ENCODE results near the gene MX2. TPM values are rescaled to one million over a fixed set of nuclear protein-coding genes. Genes with fewer than 3 reads are reported as not detected.
A peak's percentile ranks its signal among the peaks of the same experiment; 100 is the strongest.
"Not testable (repeated sequence)": the region's sequence is repeated elsewhere in the genome, so short reads cannot be mapped to it uniquely, and the experiment has no call there.

MX2 gene
- total and polyA plus RNA-seq, 5 donors from 2014 or later: 34.8 to 119 (median 49.2) TPM

DNA sequence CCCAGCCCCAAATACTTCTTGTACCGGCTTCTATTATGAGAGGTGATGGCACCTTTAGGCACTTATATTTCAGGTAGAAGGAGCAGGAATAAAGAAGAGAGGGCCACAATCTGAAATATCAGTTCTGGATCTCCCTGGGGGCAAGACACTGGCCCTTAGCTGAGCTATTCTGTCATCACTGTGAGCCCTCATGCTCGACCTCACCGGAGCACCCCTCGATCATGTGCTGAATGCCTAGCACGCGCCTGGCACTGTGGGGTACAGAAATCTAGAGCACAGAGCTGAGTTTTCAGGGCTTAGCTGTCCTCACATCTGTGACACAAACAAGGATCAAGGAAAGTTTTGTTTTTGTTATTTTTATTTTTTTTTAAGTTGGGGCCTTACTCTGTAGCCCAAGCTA, 56.6 kb downstream of the MX2 start:
- no peak for ATAC-seq (ENCODE audit: low read depth in 2 of 2)
- H3K4me3 ChIP-seq (ENCODE audit: low read depth, low read length): no peak overlapping the region
- H3K9me3 ChIP-seq (ENCODE audit: control insufficient read depth in 2 of 2, low read length in 2 of 2): no peaks in the 10 kb centered on the region
- no peak for DNase-seq
- peaks cover 8% of the 10 kb centered on the region for H3K4me1 ChIP-seq (ENCODE audit: control insufficient read depth, insufficient read depth, low read length, poor library complexity, severe bottlenecking)
- H3K27ac ChIP-seq (ENCODE audit: insufficient read depth, low read length, poor library complexity, severe bottlenecking): no peak overlapping the region
- Mint-ChIP-seq H3K27ac (peak overlapping the region; percentile 66 to 89 (median 77)), H3K36me3 (no peaks in the 10 kb centered on the region), H3K9me3 (peaks cover 0 to 19% (median 4%) of the 10 kb centered on the region in 7 donors), H3K27me3 (no peaks in the 10 kb centered on the region), H3K4me3 (peak overlapping the region in 3 of 4 donors; percentile 9 to 61 (median 56)), H3K4me1 (peaks cover 1 to 34% (median 13%) of the 10 kb centered on the region in 4 donors)
- no peaks in the 10 kb centered on the region for H3K27me3 ChIP-seq (ENCODE audit: control insufficient read depth, insufficient read depth, low read length)
- no peaks in the 10 kb centered on the region for H3K36me3 ChIP-seq (ENCODE audit: control insufficient read depth, insufficient read depth, low read length)

DNA sequence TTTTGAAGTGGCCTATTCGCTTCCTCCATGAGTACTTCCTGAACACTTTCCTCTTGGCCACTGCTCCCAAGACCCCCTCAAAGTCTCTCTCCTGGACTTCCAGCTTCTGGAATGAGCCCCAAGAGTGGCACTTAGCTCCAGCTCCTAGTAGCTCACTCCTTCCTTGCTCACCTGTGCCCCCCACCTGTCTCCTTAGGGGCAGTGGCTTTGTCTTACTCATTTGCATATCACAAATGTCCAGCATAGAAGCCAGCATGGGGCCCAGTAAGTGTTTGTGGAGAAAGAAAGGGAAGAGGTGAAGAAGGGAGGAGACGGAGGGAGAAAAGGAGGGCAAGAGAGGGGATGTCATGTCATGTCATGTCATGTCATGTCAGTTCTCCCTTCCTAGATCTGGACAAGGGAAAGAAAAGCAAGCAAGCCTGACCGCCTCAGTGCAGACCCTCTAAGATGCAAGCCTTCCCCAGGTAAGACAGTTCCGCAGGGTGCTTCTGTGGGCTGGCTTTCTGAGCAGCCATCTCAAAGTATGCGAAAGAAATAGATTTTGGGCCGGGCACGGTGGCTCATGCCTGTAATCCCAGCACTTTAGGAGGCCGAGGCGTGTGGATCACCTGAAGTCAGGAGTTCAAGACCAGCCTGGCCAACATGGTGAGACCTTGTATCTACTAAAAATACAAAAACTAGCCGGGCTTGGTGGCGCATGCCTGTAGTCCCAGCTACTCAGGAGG, 57.3 kb downstream of the MX2 start:
- no peak overlapping the region for H3K27ac ChIP-seq (ENCODE audit: insufficient read depth, low read length, poor library complexity, severe bottlenecking)
- H3K4me1 Mint-ChIP-seq: peaks cover 3 to 41% (median 18%) of the 10 kb centered on the region in 4 donors
- ATAC-seq (ENCODE audit: low read depth in 2 of 2) (no peak), DNase-seq (no peak)
- no peaks in the 10 kb centered on the region for H3K36me3 Mint-ChIP-seq
- peak overlapping the region; percentile 70 to 98 (median 89) for H3K27ac Mint-ChIP-seq
- no peaks in the 10 kb centered on the region for H3K36me3 ChIP-seq (ENCODE audit: control insufficient read depth, insufficient read depth, low read length)
- peaks cover 14% of the 10 kb centered on the region for H3K4me1 ChIP-seq (ENCODE audit: control insufficient read depth, insufficient read depth, low read length, poor library complexity, severe bottlenecking)
- H3K4me3 Mint-ChIP-seq: peak overlapping the region; percentile 90 to 93 (median 93)
- no peaks in the 10 kb centered on the region for H3K9me3 ChIP-seq (ENCODE audit: control insufficient read depth in 2 of 2, low read length in 2 of 2)
- no peaks in the 10 kb centered on the region for H3K27me3 ChIP-seq (ENCODE audit: control insufficient read depth, insufficient read depth, low read length)
- peaks cover 0 to 15% (median 0%) of the 10 kb centered on the region in 7 donors for H3K9me3 Mint-ChIP-seq
- no peaks in the 10 kb centered on the region for H3K27me3 Mint-ChIP-seq
- no peak overlapping the region for H3K4me3 ChIP-seq (ENCODE audit: low read depth, low read length)

GRCh38 chr21:41419921-41420862, 58.4 kb downstream of the MX2 start:
- Histone ChIP-seq H3K4me1 (ENCODE audit: control insufficient read depth, insufficient read depth, low read length, poor library complexity, severe bottlenecking) (peaks cover 14% of the 10 kb centered on the region), H3K27ac (ENCODE audit: insufficient read depth, low read length, poor library complexity, severe bottlenecking) (peak overlapping the region; percentile 63), H3K4me3 (ENCODE audit: low read depth, low read length) (peak overlapping the region; percentile 71), H3K27me3 (ENCODE audit: control insufficient read depth, insufficient read depth, low read length) (no peaks in the 10 kb centered on the region), H3K36me3 (ENCODE audit: control insufficient read depth, insufficient read depth, low read length) (no peaks in the 10 kb centered on the region), H3K9me3 (ENCODE audit: control insufficient read depth in 2 of 2, low read length in 2 of 2) (no peaks in the 10 kb centered on the region)
- peak; percentile 71 to 75 for ATAC-seq (ENCODE audit: low read depth in 2 of 2)
- Mint-ChIP-seq H3K27me3 (no peaks in the 10 kb centered on the region), H3K27ac (peak overlapping the region; percentile 89 to 98 (median 90)), H3K9me3 (peaks cover 0 to 8% (median 0%) of the 10 kb centered on the region in 7 donors), H3K4me3 (peak overlapping the region; percentile 90 to 93 (median 93)), H3K4me1 (peaks cover 3 to 48% (median 22%) of the 10 kb centered on the region in 4 donors), H3K36me3 (no peaks in the 10 kb centered on the region)
- peak; percentile 33 to 72 (median 52) for DNase-seq

GRCh38 chr21:41420998-41421397, 59.2 kb downstream of the MX2 start:
- not testable (repeated sequence) for DNase-seq; H3K36me3 Mint-ChIP-seq; H3K4me3 ChIP-seq (ENCODE audit: low read depth, low read length); H3K27me3 Mint-ChIP-seq; H3K9me3 ChIP-seq (ENCODE audit: control insufficient read depth in 2 of 2, low read length in 2 of 2); H3K9me3 Mint-ChIP-seq; H3K27me3 ChIP-seq (ENCODE audit: control insufficient read depth, insufficient read depth, low read length); ATAC-seq (ENCODE audit: low read depth in 2 of 2); H3K36me3 ChIP-seq (ENCODE audit: control insufficient read depth, insufficient read depth, low read length)
- H3K4me3 Mint-ChIP-seq: peak overlapping the region; percentile 90 to 93 (median 93)
- H3K4me1 Mint-ChIP-seq: peaks cover 3 to 54% (median 25%) of the 10 kb centered on the region in 4 donors
- H3K4me1 ChIP-seq (ENCODE audit: control insufficient read depth, insufficient read depth, low read length, poor library complexity, severe bottlenecking): peaks cover 21% of the 10 kb centered on the region
- H3K27ac ChIP-seq (ENCODE audit: insufficient read depth, low read length, poor library complexity, severe bottlenecking): peak overlapping the region; percentile 63
- H3K27ac Mint-ChIP-seq: peak overlapping the region; percentile 89 to 98 (median 90)

- peak overlapping the region in 1 of 4 donors; percentile 98 for H3K4me3 Mint-ChIP-seq
Measured at GRCh38 chr21:41422546-41423304, 60.9 kb downstream of the MX2 start.

GRCh38 chr21:41423305-41423636, 61.4 kb downstream of the MX2 start:
- H3K4me1 ChIP-seq (ENCODE audit: control insufficient read depth, insufficient read depth, low read length, poor library complexity, severe bottlenecking): peaks cover 31% of the 10 kb centered on the region
- H3K27me3 Mint-ChIP-seq: not testable (repeated sequence)
- peaks cover 5 to 70% (median 38%) of the 10 kb centered on the region in 4 donors for H3K4me1 Mint-ChIP-seq

More at GRCh38 chr21:41422546-41423304, 60.9 kb downstream of the MX2 start:
- Mint-ChIP-seq H3K36me3 (no peaks in the 10 kb centered on the region), H3K27ac (peak overlapping the region; percentile 52 to 95 (median 87)), H3K9me3 (peaks cover 0 to 4% (median 0%) of the 10 kb centered on the region in 7 donors), H3K4me1 (peaks cover 3 to 65% (median 33%) of the 10 kb centered on the region in 4 donors), H3K27me3 (no peaks in the 10 kb centered on the region)
- H3K4me1 ChIP-seq (ENCODE audit: control insufficient read depth, insufficient read depth, low read length, poor library complexity, severe bottlenecking): peaks cover 31% of the 10 kb centered on the region
- no peaks in the 10 kb centered on the region for H3K27me3 ChIP-seq (ENCODE audit: control insufficient read depth, insufficient read depth, low read length)
- H3K36me3 ChIP-seq (ENCODE audit: control insufficient read depth, insufficient read depth, low read length): no peaks in the 10 kb centered on the region
- DNase-seq (no peak), ATAC-seq (ENCODE audit: low read depth in 2 of 2) (no peak)
- H3K27ac ChIP-seq (ENCODE audit: insufficient read depth, low read length, poor library complexity, severe bottlenecking): no peak overlapping the region
- H3K4me3 ChIP-seq (ENCODE audit: low read depth, low read length): no peak overlapping the region
- H3K9me3 ChIP-seq (ENCODE audit: control insufficient read depth in 2 of 2, low read length in 2 of 2): no peaks in the 10 kb centered on the region

DNA sequence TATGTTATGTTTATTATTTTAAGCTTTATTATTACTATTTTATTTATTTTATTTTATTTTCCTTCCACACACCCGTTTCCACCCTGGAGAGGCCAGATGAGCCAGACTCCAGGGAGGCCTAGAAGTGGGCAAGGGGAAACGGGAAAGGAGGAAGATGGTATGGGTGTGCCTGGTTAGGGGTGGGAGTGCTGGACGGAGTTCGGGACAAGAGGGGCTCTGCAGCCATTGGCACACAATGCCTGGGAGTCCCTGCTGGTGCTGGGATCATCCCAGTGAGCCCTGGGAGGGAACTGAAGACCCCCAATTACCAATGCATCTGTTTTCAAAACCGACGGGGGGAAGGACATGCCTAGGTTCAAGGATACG, 63.7 kb downstream of the MX2 start:
- Histone ChIP-seq H3K4me1 (ENCODE audit: control insufficient read depth, insufficient read depth, low read length, poor library complexity, severe bottlenecking) (peaks cover 26% of the 10 kb centered on the region), H3K4me3 (ENCODE audit: low read depth, low read length) (peak overlapping the region; percentile 85), H3K36me3 (ENCODE audit: control insufficient read depth, insufficient read depth, low read length) (peaks cover 21% of the 10 kb centered on the region), H3K27me3 (ENCODE audit: control insufficient read depth, insufficient read depth, low read length) (no peaks in the 10 kb centered on the region), H3K27ac (ENCODE audit: insufficient read depth, low read length, poor library complexity, severe bottlenecking) (peak overlapping the region; percentile 79), H3K9me3 (ENCODE audit: control insufficient read depth in 2 of 2, low read length in 2 of 2) (no peaks in the 10 kb centered on the region)
- no peaks in the 10 kb centered on the region for H3K27me3 Mint-ChIP-seq
- peaks cover 15% of the 10 kb centered on the region for H3K36me3 Mint-ChIP-seq
- no peak for ATAC-seq (ENCODE audit: low read depth in 2 of 2)
- DNase-seq: no peak
- H3K9me3 Mint-ChIP-seq: no peaks in the 10 kb centered on the region
- peak overlapping the region; percentile 97 to 99 (median 98) for H3K4me3 Mint-ChIP-seq
- peaks cover 18 to 76% (median 49%) of the 10 kb centered on the region in 4 donors for H3K4me1 Mint-ChIP-seq
- peak overlapping the region; percentile 98 to 100 (median 98) for H3K27ac Mint-ChIP-seq

More at GRCh38 chr21:41423305-41423636, 61.4 kb downstream of the MX2 start:
- not testable (repeated sequence) for H3K9me3 Mint-ChIP-seq; ATAC-seq (ENCODE audit: low read depth in 2 of 2); H3K36me3 Mint-ChIP-seq; H3K9me3 ChIP-seq (ENCODE audit: control insufficient read depth in 2 of 2, low read length in 2 of 2); H3K36me3 ChIP-seq (ENCODE audit: control insufficient read depth, insufficient read depth, low read length); H3K4me3 ChIP-seq (ENCODE audit: low read depth, low read length); H3K27me3 ChIP-seq (ENCODE audit: control insufficient read depth, insufficient read depth, low read length)
- H3K27ac ChIP-seq (ENCODE audit: insufficient read depth, low read length, poor library complexity, severe bottlenecking): peak overlapping the region; percentile 14
- peak overlapping the region; percentile 63 to 98 (median 68) for H3K4me3 Mint-ChIP-seq
- DNase-seq: peak in 2 of 3 donors; percentile 20 to 26
- peak overlapping the region; percentile 87 to 95 (median 93) for H3K27ac Mint-ChIP-seq

All from CD4-positive, CD25-positive, alpha-beta regulatory T cell (primary cell).